GM23338 (cell line): ENCODE data around the gene TJP2. TPM values are rescaled to one million over a fixed set of nuclear protein-coding genes. Genes with fewer than 3 reads are reported as not detected.

Experiments
- ATAC-seq: fragments of 200-7000 bp; cut with Tn5 transposase; 3 replicates; pipeline ENCODE4 v1.9.1; 2020
- DNase-seq: peaks from one replicate; pipeline ENCODE4 v3.0.0-alpha.2; 2015; ENCODE audit warnings: low spot score
- H2AFZ ChIP-seq: fragments of 200-600 bp; sonication (generic); 2 replicates; pipeline ENCODE4 v1.8.0; 2016; ENCODE audit warnings: antibody characterized with exemption, mild to moderate bottlenecking, moderate library complexity
- H3F3A ChIP-seq: fragments of 200-600 bp; sonication (generic); replicated peaks from 2 replicates; pipeline ENCODE4 v1.8.0; 2017; ENCODE audit warnings: antibody characterized with exemption, mixed run types, low read depth
- H3K27ac ChIP-seq: fragments of 200-600 bp; sonication (generic); 2 replicates; pipeline ENCODE4 v1.6.1; 2016; ENCODE audit warnings: low read depth
- H3K27me3 ChIP-seq: fragments of 200-600 bp; sonication (generic); 2 replicates; pipeline ENCODE4 v1.8.0; 2016; ENCODE audit warnings: mild to moderate bottlenecking, mixed run types, moderate library complexity; ENCODE audit not compliant: insufficient read depth
- H3K36me3 ChIP-seq: fragments of 200-600 bp; sonication (generic); 2 replicates; pipeline ENCODE4 v1.8.0; 2016; ENCODE audit warnings: mild to moderate bottlenecking; ENCODE audit not compliant: insufficient read depth
- H3K4me1 ChIP-seq: fragments of 200-600 bp; sonication (generic); 2 replicates; pipeline ENCODE4 v1.8.0; 2016; ENCODE audit warnings: mild to moderate bottlenecking, moderate library complexity; ENCODE audit not compliant: insufficient read depth
- H3K4me2 ChIP-seq: fragments of 200-600 bp; sonication (generic); 2 replicates; pipeline ENCODE4 v1.7.1; 2017; ENCODE audit warnings: mixed run types
- H3K4me3 ChIP-seq: fragments of 200-600 bp; sonication (generic); 2 replicates; pipeline ENCODE4 v1.6.1; 2016; ENCODE audit warnings: mixed run types
- H3K79me2 ChIP-seq: fragments of 200-600 bp; sonication (generic); replicated peaks from 2 replicates; pipeline ENCODE4 v1.8.0; 2017; ENCODE audit warnings: mild to moderate bottlenecking; ENCODE audit not compliant: insufficient read depth
- H3K9me2 ChIP-seq: fragments of 200-600 bp; sonication (generic); 2 replicates; pipeline ENCODE4 v1.8.0; 2017; ENCODE audit not compliant: insufficient read depth
- H4K20me1 ChIP-seq: fragments of 200-600 bp; sonication (generic); replicated peaks from 2 replicates; pipeline ENCODE4 v1.8.0; 2017; ENCODE audit warnings: mild to moderate bottlenecking; ENCODE audit not compliant: insufficient read depth
- H3K27ac Mint-ChIP-seq: 2 replicates; pipeline ENCODE4 v1.8.0; 2020; ENCODE audit warnings: inconsistent platforms, mild to moderate bottlenecking, moderate library complexity, mixed read lengths
- H3K27me3 Mint-ChIP-seq: 3 replicates; pipeline ENCODE4 v1.8.0; 2022; ENCODE audit warnings: low read depth, mild to moderate bottlenecking, moderate library complexity, mixed read lengths, inconsistent platforms; ENCODE audit not compliant: insufficient read depth, poor library complexity
- H3K36me3 Mint-ChIP-seq: 3 replicates; pipeline ENCODE4 v1.8.0; 2021; ENCODE audit warnings: low read depth, mild to moderate bottlenecking, inconsistent platforms, moderate library complexity, mixed read lengths
- H3K4me1 Mint-ChIP-seq: 3 replicates; pipeline ENCODE4 v1.8.0; 2020; ENCODE audit warnings: mild to moderate bottlenecking, inconsistent platforms, mixed read lengths
- H3K4me3 Mint-ChIP-seq: 3 replicates; pipeline ENCODE4 v1.8.0; 2021; ENCODE audit warnings: moderate library complexity, mild to moderate bottlenecking, inconsistent platforms, mixed read lengths
- H3K9me3 Mint-ChIP-seq: 3 replicates; pipeline ENCODE4 v1.8.0; 2020; ENCODE audit warnings: moderate library complexity, mild to moderate bottlenecking, inconsistent platforms, mixed read lengths
- CREB1 ChIP-seq: fragments of 250-450 bp; sonication (Bioruptor Pico); IDR thresholded peaks from 2 replicates; pipeline ENCODE4 v1.5.0; 2020; ENCODE audit warnings: low read depth, mild to moderate bottlenecking, moderate library complexity
- CTCF ChIP-seq, 2 experiments: fragments of 200-600 bp in 1 of 2; sonication (generic) in 1 of 2; conservative IDR thresholded peaks; 2 replicates each; pipeline versions ENCODE4 v1.5.1 to v1.6.1; 2016 to 2017; ENCODE audit warnings: antibody characterized with exemption in 2 of 2, low read depth in 2 of 2, mild to moderate bottlenecking in 2 of 2, moderate library complexity in 1 of 2
- ETS1 ChIP-seq: IDR thresholded peaks from 2 replicates; pipeline ENCODE4 v1.6.1; 2016; ENCODE audit warnings: antibody characterized with exemption
- EZH2 ChIP-seq: fragments of 200-600 bp; sonication (generic); IDR thresholded peaks from one replicate; pipeline ENCODE4 v1.8.0; 2017; ENCODE audit warnings: antibody characterized with exemption, mild to moderate bottlenecking, low read depth; ENCODE audit not compliant: unreplicated experiment
- EZH2phosphoT487 ChIP-seq: fragments of 200-600 bp; sonication (generic); IDR thresholded peaks from one replicate; pipeline ENCODE4 v1.8.1; 2018; ENCODE audit warnings: antibody characterized with exemption; ENCODE audit not compliant: unreplicated experiment
- JUNB ChIP-seq: IDR thresholded peaks from one replicate; pipeline ENCODE4 v1.6.1; 2016; ENCODE audit warnings: antibody characterized with exemption; ENCODE audit not compliant: unreplicated experiment
- NANOG ChIP-seq: IDR thresholded peaks from 2 replicates; pipeline ENCODE4 v1.6.1; 2016; ENCODE audit warnings: antibody characterized with exemption, borderline replicate concordance
- POLR2AphosphoS5 ChIP-seq: IDR thresholded peaks from 2 replicates; pipeline ENCODE4 v1.6.1; 2016; ENCODE audit warnings: antibody characterized with exemption, low read depth
- REST ChIP-seq: IDR thresholded peaks from one replicate; pipeline ENCODE4 v1.6.1; 2018; ENCODE audit warnings: antibody characterized with exemption; ENCODE audit not compliant: unreplicated experiment
- STAT1 ChIP-seq: IDR thresholded peaks from one replicate; pipeline ENCODE4 v1.6.1; 2016; ENCODE audit warnings: antibody characterized with exemption; ENCODE audit not compliant: unreplicated experiment
- ZNF114 ChIP-seq: fragments of 250-450 bp; sonication (Bioruptor Pico); IDR thresholded peaks from 2 replicates; pipeline ENCODE4 v1.5.0; 2020; ENCODE audit warnings: mild to moderate bottlenecking, moderate library complexity
- ZNF331 ChIP-seq: fragments of 250-450 bp; sonication (Bioruptor Pico); IDR thresholded peaks from 2 replicates; pipeline ENCODE4 v1.5.0; 2020; ENCODE audit warnings: low read depth, mild to moderate bottlenecking, moderate library complexity
- ZNF462 ChIP-seq: fragments of 250-450 bp; sonication (Bioruptor Pico); IDR thresholded peaks from 2 replicates; pipeline ENCODE4 v1.5.0; 2020; ENCODE audit warnings: mild to moderate bottlenecking, moderate library complexity
- polyA plus RNA-seq: library from polyadenylated mRNA; unstranded; fragments of >200 nt; fragmentation: Nextera tagmentation; extraction: Ambion mirVana; gene quantifications from 2 replicates; pipeline ENCODE4 v1.2.1, GENCODE V29; 2016
- total RNA-seq: library from RNA; depleted of rRNA; stranded (reverse); fragments of >200 nt; shearing (Covaris generic); gene quantifications from 2 replicates; pipeline ENCODE4 v1.2.3, GENCODE V29; 2014

The TJP2 gene
- total and polyA plus RNA-seq, 2 experiments from 2014 or later: 37.6 to 234 TPM

- Mint-ChIP-seq H3K9me3 (no peaks in the 10 kb centered on the region), H3K4me1 (peaks cover 10% of the 10 kb centered on the region), H3K4me3 (no peak overlapping the region), H3K27me3 (peaks cover 7% of the 10 kb centered on the region), H3K27ac (no peak overlapping the region), H3K36me3 (peaks cover 50% of the 10 kb centered on the region)
- Histone ChIP-seq H4K20me1 (no peaks in the 10 kb centered on the region), H3K9me2 (no peaks in the 10 kb centered on the region), H2AFZ (no peak overlapping the region), H3K27ac (peak overlapping the region; percentile 65; the same call in 1 of the 2 replicates), H3K27me3 (no peaks in the 10 kb centered on the region), H3K4me3 (no peak overlapping the region), H3F3A (0 out of 2 replicates have a peak, but pooled peaks cover 15% of the 10 kb centered on the region), H3K79me2 (peaks cover 4% of the 10 kb centered on the region; the same call in 1 of the 2 replicates), H3K4me1 (peaks cover 8% of the 10 kb centered on the region; the same call in 1 of the 2 replicates), H3K36me3 (peaks cover 32% of the 10 kb centered on the region), H3K4me2 (no peak overlapping the region)
- peak; percentile 14 for DNase-seq
- 0 out of 3 replicates have a peak, but pooled peaks have one; percentile 17 for ATAC-seq
- TF ChIP-seq STAT1 (no peak), CTCF (conservative IDR thresholded peaks at IDR 0.05; ENCODE audit: low read depth in 2 of 2) (no peak), EZH2 (no peak), ZNF114 (CRISPR knock-in tag) (no peak), CREB1 (CRISPR knock-in tag) (no peak), ZNF331 (CRISPR knock-in tag) (no peak), REST (no peak), JUNB (no peak), ETS1 (no peak), POLR2AphosphoS5 (no peak), ZNF462 (CRISPR knock-in tag) (no peak), NANOG (no peak), EZH2phosphoT487 (no peak)
Observed at GRCh38 chr9:69221036-69221435, 47.0 kb downstream of the TJP2 start.
